Measurements from ENCODE around the gene PRDM9.

DNA sequence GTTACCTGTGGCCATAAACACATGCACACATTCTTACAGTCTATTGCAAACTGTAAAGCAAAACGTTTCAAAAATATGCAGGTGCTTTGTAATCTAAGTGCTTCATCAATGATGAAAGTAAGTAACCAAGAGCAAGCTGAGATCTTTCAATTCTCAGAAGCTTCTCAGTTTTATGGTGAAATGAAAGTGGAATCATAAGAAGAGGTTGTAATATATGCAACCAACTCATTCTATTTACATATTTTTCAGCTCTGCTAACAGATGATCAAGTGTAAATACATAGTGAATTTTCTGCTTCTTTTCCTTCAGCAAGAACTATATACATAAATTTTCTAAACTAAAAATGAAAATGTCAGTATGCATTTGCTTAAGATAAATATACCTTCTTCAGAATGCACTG is 33.1 kb upstream of the PRDM9 start:
- TF ChIP-seq CTCF (conservative IDR thresholded peaks at IDR 0.05 in 1 of 2, IDR thresholded peaks at IDR 0.05 in 1 of 2; ENCODE audit: low read depth in 1 of 2, low read length in 2 of 2) (no peak), EZH2 (IDR thresholded peaks at IDR 0.05; ENCODE audit: low read length, missing control alignments) (no peak)
